Lower lobe of right lung (tissue), 2 donors: Measurements from ENCODE around the gene PDE9A. TPM values are rescaled to one million over a fixed set of nuclear protein-coding genes. Genes with fewer than 3 reads are reported as not detected.

Source experiments
- ATAC-seq, 2 donors: fragments of 200-7000 bp; cut with Tn5 transposase; one replicate each; pipeline ENCODE4 v1.9.1; 2020 to 2022; ENCODE audit warnings: mild to moderate bottlenecking in 2 of 2, moderate library complexity in 2 of 2
- DNase-seq: peaks from one replicate; pipeline ENCODE4 v3.0.0-alpha.2; 2020
- H3K27ac ChIP-seq: fragments of 200-600 bp; one replicate; pipeline ENCODE4 v1.8.0; 2022
- H3K27me3 ChIP-seq: fragments of 200-600 bp; one replicate; pipeline ENCODE4 v1.8.0; 2022; ENCODE audit warnings: low read depth
- H3K36me3 ChIP-seq: fragments of 200-600 bp; one replicate; pipeline ENCODE4 v1.8.0; 2022; ENCODE audit warnings: mild to moderate bottlenecking
- H3K4me1 ChIP-seq: fragments of 200-600 bp; one replicate; pipeline ENCODE4 v1.8.0; 2022
- H3K4me3 ChIP-seq: fragments of 200-600 bp; one replicate; pipeline ENCODE4 v1.8.0; 2022; ENCODE audit warnings: mild to moderate bottlenecking
- H3K9me3 ChIP-seq: fragments of 200-600 bp; one replicate; pipeline ENCODE4 v1.8.0; 2022
- intact Hi-C: fragments of 100-400 bp; cut with DNase I; formaldehyde crosslinking; loops from one replicate; pipeline ENCODE4 v1.11.0; 2022
- total RNA-seq: library from RNA; stranded (reverse); fragmentation: NEBNext Ultra II Directional; extraction: Animal tissue kit (Norgen Biotek cat#: 25700); gene quantifications from one replicate; pipeline ENCODE4 v1.2.1, GENCODE V29; 2021
- TF ChIP-seq, protein P1 (sequence below): fragments of 200-600 bp; IDR thresholded peaks from one replicate; pipeline ENCODE4 v1.8.0; 2022; ENCODE audit warnings: antibody characterized with exemption, mild to moderate bottlenecking
- donor health status: DM: no; HTN: yes; CAD: no; lungs with severe emphysema.

PDE9A gene
- total RNA-seq, 1 donor from 2014 or later: 12.8 TPM

DNA sequence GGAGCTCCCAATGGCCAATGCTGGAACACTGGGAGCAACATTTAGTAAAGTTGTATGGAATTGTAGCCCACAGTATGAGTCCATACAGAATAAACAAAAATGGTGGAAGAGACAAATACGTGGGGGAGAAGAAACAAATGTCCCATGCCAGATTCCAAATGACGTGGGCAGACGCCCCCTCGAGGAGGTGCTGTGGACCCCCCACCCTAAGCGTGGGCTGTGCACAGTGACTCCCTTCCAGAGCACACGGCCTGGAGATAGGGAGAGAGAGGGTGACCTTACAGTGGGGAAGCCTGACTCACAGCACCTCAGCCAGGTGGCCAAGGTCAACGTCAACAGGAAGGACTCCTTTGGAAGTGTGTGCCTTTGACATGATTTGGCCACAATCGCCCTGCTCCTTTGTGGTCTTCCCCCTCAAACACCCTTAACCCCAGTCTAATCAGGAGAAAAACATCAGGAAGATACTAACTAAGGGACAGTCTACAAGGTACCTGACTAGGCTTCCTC, 13.7 kb upstream of the PDE9A start:
- peaks cover 32% of the 10 kb centered on the region for H3K4me1 ChIP-seq
- TF ChIP-seq, protein P1, sequence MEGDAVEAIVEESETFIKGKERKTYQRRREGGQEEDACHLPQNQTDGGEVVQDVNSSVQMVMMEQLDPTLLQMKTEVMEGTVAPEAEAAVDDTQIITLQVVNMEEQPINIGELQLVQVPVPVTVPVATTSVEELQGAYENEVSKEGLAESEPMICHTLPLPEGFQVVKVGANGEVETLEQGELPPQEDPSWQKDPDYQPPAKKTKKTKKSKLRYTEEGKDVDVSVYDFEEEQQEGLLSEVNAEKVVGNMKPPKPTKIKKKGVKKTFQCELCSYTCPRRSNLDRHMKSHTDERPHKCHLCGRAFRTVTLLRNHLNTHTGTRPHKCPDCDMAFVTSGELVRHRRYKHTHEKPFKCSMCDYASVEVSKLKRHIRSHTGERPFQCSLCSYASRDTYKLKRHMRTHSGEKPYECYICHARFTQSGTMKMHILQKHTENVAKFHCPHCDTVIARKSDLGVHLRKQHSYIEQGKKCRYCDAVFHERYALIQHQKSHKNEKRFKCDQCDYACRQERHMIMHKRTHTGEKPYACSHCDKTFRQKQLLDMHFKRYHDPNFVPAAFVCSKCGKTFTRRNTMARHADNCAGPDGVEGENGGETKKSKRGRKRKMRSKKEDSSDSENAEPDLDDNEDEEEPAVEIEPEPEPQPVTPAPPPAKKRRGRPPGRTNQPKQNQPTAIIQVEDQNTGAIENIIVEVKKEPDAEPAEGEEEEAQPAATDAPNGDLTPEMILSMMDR: no peak
- no peak overlapping the region for H3K4me3 ChIP-seq
- intact Hi-C loops: no loop called here
- peaks cover 15% of the 10 kb centered on the region for H3K27me3 ChIP-seq
- H3K36me3 ChIP-seq: no peaks in the 10 kb centered on the region
- peak; percentile 17 for DNase-seq
- no peak for ATAC-seq
- H3K9me3 ChIP-seq: no peaks in the 10 kb centered on the region
- no peak overlapping the region for H3K27ac ChIP-seq

DNA sequence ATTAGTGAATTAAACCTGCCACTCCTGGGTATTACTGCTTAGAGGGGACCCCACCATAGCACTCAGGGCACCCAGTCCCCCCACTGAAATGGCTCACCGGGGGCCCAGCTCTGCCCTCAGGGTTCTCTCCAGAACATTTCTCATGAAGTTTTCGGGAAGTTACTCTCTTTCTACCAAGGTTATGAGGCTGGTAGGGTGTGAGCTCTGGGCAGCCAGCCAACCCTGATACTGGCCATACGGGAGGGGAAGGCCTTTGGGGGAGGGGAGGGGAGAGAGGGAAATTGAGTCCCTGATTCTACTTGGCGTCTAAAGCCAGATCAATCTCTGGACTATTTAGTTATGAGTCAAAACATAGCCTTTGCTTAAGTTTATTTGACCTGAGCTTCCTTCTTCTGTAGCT, 12.9 kb upstream of the PDE9A start:
- H3K4me1 ChIP-seq: peaks cover 32% of the 10 kb centered on the region
- no peak overlapping the region for H3K27ac ChIP-seq
- ATAC-seq (peak in 1 of 2 donors; percentile 66), DNase-seq (peak; percentile 57)
- TF ChIP-seq, protein P1: no peak
- H3K27me3 ChIP-seq: peaks cover 15% of the 10 kb centered on the region
- no peaks in the 10 kb centered on the region for H3K9me3 ChIP-seq
- no peaks in the 10 kb centered on the region for H3K36me3 ChIP-seq
- intact Hi-C loops: no loop called here
- H3K4me3 ChIP-seq: no peak overlapping the region

- Histone ChIP-seq H3K4me3 (no peak overlapping the region), H3K36me3 (no peaks in the 10 kb centered on the region), H3K27me3 (peaks cover 15% of the 10 kb centered on the region), H3K9me3 (no peaks in the 10 kb centered on the region), H3K4me1 (peaks cover 25% of the 10 kb centered on the region), H3K27ac (no peak overlapping the region)
- peak; percentile 14 to 37 for ATAC-seq
- DNase-seq: peak; percentile 37
- TF ChIP-seq, protein P1: no peak
- intact Hi-C loops: no loop called here
Measured at GRCh38 chr21:42641311-42642218, 11.9 kb upstream of the PDE9A start.

- intact Hi-C loops: no loop called here
- Histone ChIP-seq H3K4me3 (no peak overlapping the region), H3K9me3 (no peaks in the 10 kb centered on the region), H3K27me3 (peaks cover 15% of the 10 kb centered on the region), H3K36me3 (no peaks in the 10 kb centered on the region), H3K4me1 (peaks cover 19% of the 10 kb centered on the region), H3K27ac (no peak overlapping the region)
- TF ChIP-seq, protein P1: no peak
- DNase-seq (peak; percentile 9), ATAC-seq (no peak)
Measured at GRCh38 chr21:42642219-42642745, 11.1 kb upstream of the PDE9A start.

GRCh38 chr21:42644223-42645208, 8.9 kb upstream of the PDE9A start:
- no peaks in the 10 kb centered on the region for H3K9me3 ChIP-seq
- H3K4me1 ChIP-seq: peaks cover 19% of the 10 kb centered on the region
- no peak overlapping the region for H3K27ac ChIP-seq
- no peak overlapping the region for H3K4me3 ChIP-seq
- peaks cover 4% of the 10 kb centered on the region for H3K27me3 ChIP-seq
- no peak for ATAC-seq
- peak; percentile 26 for DNase-seq
- intact Hi-C loops: no loop called here
- TF ChIP-seq, protein P1: no peak
- H3K36me3 ChIP-seq: no peaks in the 10 kb centered on the region
